Prostate gland (tissue), 2 donors: ENCODE results near the gene KATNAL2.

Source experiments
- POLR2A ChIP-seq: fragments of 450-650 bp; IDR thresholded peaks from one replicate; pipeline ENCODE4 v1.6.1; 2016; ENCODE audit warnings: antibody characterized with exemption, mild to moderate bottlenecking
- POLR2AphosphoS5 ChIP-seq: sonication (generic); formaldehyde crosslinking; IDR thresholded peaks from one replicate; pipeline ENCODE4 v1.6.1; 2017; ENCODE audit warnings: antibody characterized with exemption
- TF ChIP-seq, protein P1 (sequence below), 4 experiments: fragments of 200-600 bp in 2 of 4; fragments of 450-650 bp in 2 of 4; sonication (generic) in 2 of 4; IDR thresholded peaks; 1 replicate in 3 of 4; 2 replicates in 1 of 4; pipeline ENCODE4 v1.5.1; 2016 to 2019; ENCODE audit warnings: antibody characterized with exemption in 4 of 4, mild to moderate bottlenecking in 2 of 4, moderate library complexity in 2 of 4

DNA sequence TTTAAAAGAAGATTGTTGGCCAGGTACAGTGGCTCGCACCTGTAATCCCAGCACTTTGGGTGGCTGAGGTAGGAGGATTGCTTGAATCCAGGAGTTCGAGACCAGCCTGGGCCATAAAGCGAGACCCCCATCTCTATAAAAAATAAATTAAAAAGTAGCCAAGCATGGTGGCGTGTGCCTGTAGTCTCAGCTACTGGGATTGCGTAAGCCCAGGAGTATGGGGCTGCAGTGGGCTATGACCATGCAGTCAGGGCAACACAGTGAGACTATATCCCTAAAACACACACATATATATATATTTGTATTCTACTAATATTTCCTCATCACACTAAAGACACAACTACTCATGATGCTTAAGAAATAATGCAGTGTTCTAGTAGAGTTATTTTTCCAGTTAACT is 225.8 kb downstream of the KATNAL2 start:
- TF ChIP-seq, protein P1, sequence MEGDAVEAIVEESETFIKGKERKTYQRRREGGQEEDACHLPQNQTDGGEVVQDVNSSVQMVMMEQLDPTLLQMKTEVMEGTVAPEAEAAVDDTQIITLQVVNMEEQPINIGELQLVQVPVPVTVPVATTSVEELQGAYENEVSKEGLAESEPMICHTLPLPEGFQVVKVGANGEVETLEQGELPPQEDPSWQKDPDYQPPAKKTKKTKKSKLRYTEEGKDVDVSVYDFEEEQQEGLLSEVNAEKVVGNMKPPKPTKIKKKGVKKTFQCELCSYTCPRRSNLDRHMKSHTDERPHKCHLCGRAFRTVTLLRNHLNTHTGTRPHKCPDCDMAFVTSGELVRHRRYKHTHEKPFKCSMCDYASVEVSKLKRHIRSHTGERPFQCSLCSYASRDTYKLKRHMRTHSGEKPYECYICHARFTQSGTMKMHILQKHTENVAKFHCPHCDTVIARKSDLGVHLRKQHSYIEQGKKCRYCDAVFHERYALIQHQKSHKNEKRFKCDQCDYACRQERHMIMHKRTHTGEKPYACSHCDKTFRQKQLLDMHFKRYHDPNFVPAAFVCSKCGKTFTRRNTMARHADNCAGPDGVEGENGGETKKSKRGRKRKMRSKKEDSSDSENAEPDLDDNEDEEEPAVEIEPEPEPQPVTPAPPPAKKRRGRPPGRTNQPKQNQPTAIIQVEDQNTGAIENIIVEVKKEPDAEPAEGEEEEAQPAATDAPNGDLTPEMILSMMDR (IDR thresholded peaks at IDR 0.05): no peak
- TF ChIP-seq POLR2A (no peak), POLR2AphosphoS5 (no peak)
